ENCODE data around the gene HDAC4.

HDAC4 gene

GRCh38 chr2:239098288-239098970 is 302.4 kb downstream of the HDAC4 start:
- Histone ChIP-seq H3K4me3 (ENCODE audit: insufficient read length, low read depth) (no peak overlapping the region), H3K36me3 (ENCODE audit: insufficient read depth, insufficient read length, low read length) (peaks cover 40% of the 10 kb centered on the region), H3K4me1 (ENCODE audit: insufficient read depth, insufficient read length) (peaks cover 7% of the 10 kb centered on the region), H3K9ac (ENCODE audit: insufficient read length, low read depth) (no peak overlapping the region), H3K27me3 (ENCODE audit: insufficient read depth, insufficient read length) (no peaks in the 10 kb centered on the region), H3K9me3 (ENCODE audit: insufficient read depth, low read length) (no peaks in the 10 kb centered on the region)
- no peak for TF ChIP-seq YY1 (IDR thresholded peaks at IDR 0.05; ENCODE audit: insufficient read depth, insufficient read length)
- TF ChIP-seq SUZ12 (IDR thresholded peaks at IDR 0.05; ENCODE audit: extremely low read depth, insufficient read depth, insufficient read length): no peak
- TF ChIP-seq ZNF274 (IDR thresholded peaks at IDR 0.05; ENCODE audit: low read depth, low read length): no peak
- DNase-seq (ENCODE audit: low read depth, low spot score): no peak

GRCh38 chr2:239097428-239097696 is 303.5 kb downstream of the HDAC4 start:
- no peaks in the 10 kb centered on the region for H3K27me3 ChIP-seq (ENCODE audit: insufficient read depth, insufficient read length)
- no peak overlapping the region for H3K4me3 ChIP-seq (ENCODE audit: insufficient read length, low read depth)
- TF ChIP-seq SUZ12 (IDR thresholded peaks at IDR 0.05; ENCODE audit: extremely low read depth, insufficient read depth, insufficient read length) (no peak), ZNF274 (IDR thresholded peaks at IDR 0.05; ENCODE audit: low read depth, low read length) (no peak), YY1 (IDR thresholded peaks at IDR 0.05; ENCODE audit: insufficient read depth, insufficient read length) (no peak)
- peaks cover 36% of the 10 kb centered on the region for H3K36me3 ChIP-seq (ENCODE audit: insufficient read depth, insufficient read length, low read length)
- no peak overlapping the region for H3K9ac ChIP-seq (ENCODE audit: insufficient read length, low read depth)
- DNase-seq (ENCODE audit: low read depth, low spot score): no peak
- no peaks in the 10 kb centered on the region for H3K9me3 ChIP-seq (ENCODE audit: insufficient read depth, low read length)
- H3K4me1 ChIP-seq (ENCODE audit: insufficient read depth, insufficient read length): peaks cover 12% of the 10 kb centered on the region

GRCh38 chr2:239096676-239097427 is 304.0 kb downstream of the HDAC4 start:
- TF ChIP-seq YY1 (IDR thresholded peaks at IDR 0.05; ENCODE audit: insufficient read depth, insufficient read length): no peak
- no peak for TF ChIP-seq SUZ12 (IDR thresholded peaks at IDR 0.05; ENCODE audit: extremely low read depth, insufficient read depth, insufficient read length)
- TF ChIP-seq ZNF274 (IDR thresholded peaks at IDR 0.05; ENCODE audit: low read depth, low read length): no peak
- no peak for DNase-seq (ENCODE audit: low read depth, low spot score)
- no peak overlapping the region for H3K9ac ChIP-seq (ENCODE audit: insufficient read length, low read depth)
- H3K27me3 ChIP-seq (ENCODE audit: insufficient read depth, insufficient read length): no peaks in the 10 kb centered on the region
- H3K4me1 ChIP-seq (ENCODE audit: insufficient read depth, insufficient read length): peaks cover 14% of the 10 kb centered on the region
- no peaks in the 10 kb centered on the region for H3K9me3 ChIP-seq (ENCODE audit: insufficient read depth, low read length)
- H3K4me3 ChIP-seq (ENCODE audit: insufficient read length, low read depth): no peak overlapping the region
- peaks cover 36% of the 10 kb centered on the region for H3K36me3 ChIP-seq (ENCODE audit: insufficient read depth, insufficient read length, low read length)

- H3K4me1 ChIP-seq (ENCODE audit: insufficient read depth, insufficient read length): peaks cover 14% of the 10 kb centered on the region
- DNase-seq (ENCODE audit: low read depth, low spot score): no peak
- TF ChIP-seq ZNF274 (IDR thresholded peaks at IDR 0.05; ENCODE audit: low read depth, low read length): no peak
- no peak for TF ChIP-seq SUZ12 (IDR thresholded peaks at IDR 0.05; ENCODE audit: extremely low read depth, insufficient read depth, insufficient read length)
- no peak for TF ChIP-seq YY1 (IDR thresholded peaks at IDR 0.05; ENCODE audit: insufficient read depth, insufficient read length)
- peak overlapping the region; percentile 36 for H3K9ac ChIP-seq (ENCODE audit: insufficient read length, low read depth)
- peaks cover 27% of the 10 kb centered on the region for H3K36me3 ChIP-seq (ENCODE audit: insufficient read depth, insufficient read length, low read length)
- no peaks in the 10 kb centered on the region for H3K9me3 ChIP-seq (ENCODE audit: insufficient read depth, low read length)
- H3K4me3 ChIP-seq (ENCODE audit: insufficient read length, low read depth): no peak overlapping the region
- H3K27me3 ChIP-seq (ENCODE audit: insufficient read depth, insufficient read length): no peaks in the 10 kb centered on the region
Observed at GRCh38 chr2:239095460-239096081, 305.2 kb downstream of the HDAC4 start.

GRCh38 chr2:239094867-239095266 is 306.0 kb downstream of the HDAC4 start:
- no peak for DNase-seq (ENCODE audit: low read depth, low spot score)
- no peak for TF ChIP-seq SUZ12 (IDR thresholded peaks at IDR 0.05; ENCODE audit: extremely low read depth, insufficient read depth, insufficient read length)
- no peak for TF ChIP-seq YY1 (IDR thresholded peaks at IDR 0.05; ENCODE audit: insufficient read depth, insufficient read length)
- no peak for TF ChIP-seq ZNF274 (IDR thresholded peaks at IDR 0.05; ENCODE audit: low read depth, low read length)
- Histone ChIP-seq H3K27me3 (ENCODE audit: insufficient read depth, insufficient read length) (no peaks in the 10 kb centered on the region), H3K4me3 (ENCODE audit: insufficient read length, low read depth) (no peak overlapping the region), H3K4me1 (ENCODE audit: insufficient read depth, insufficient read length) (peaks cover 14% of the 10 kb centered on the region), H3K9me3 (ENCODE audit: insufficient read depth, low read length) (no peaks in the 10 kb centered on the region), H3K9ac (ENCODE audit: insufficient read length, low read depth) (no peak overlapping the region), H3K36me3 (ENCODE audit: insufficient read depth, insufficient read length, low read length) (peaks cover 23% of the 10 kb centered on the region)

- TF ChIP-seq ZNF274 (IDR thresholded peaks at IDR 0.05; ENCODE audit: low read depth, low read length): no peak
- TF ChIP-seq YY1 (IDR thresholded peaks at IDR 0.05; ENCODE audit: insufficient read depth, insufficient read length): no peak
- no peak for TF ChIP-seq SUZ12 (IDR thresholded peaks at IDR 0.05; ENCODE audit: extremely low read depth, insufficient read depth, insufficient read length)
- H3K27me3 ChIP-seq (ENCODE audit: insufficient read depth, insufficient read length): no peaks in the 10 kb centered on the region
- H3K4me3 ChIP-seq (ENCODE audit: insufficient read length, low read depth): no peak overlapping the region
- H3K9me3 ChIP-seq (ENCODE audit: insufficient read depth, low read length): no peaks in the 10 kb centered on the region
- no peak for DNase-seq (ENCODE audit: low read depth, low spot score)
- peaks cover 14% of the 10 kb centered on the region for H3K4me1 ChIP-seq (ENCODE audit: insufficient read depth, insufficient read length)
- H3K36me3 ChIP-seq (ENCODE audit: insufficient read depth, insufficient read length, low read length): peaks cover 18% of the 10 kb centered on the region
- no peak overlapping the region for H3K9ac ChIP-seq (ENCODE audit: insufficient read length, low read depth)
Observed at GRCh38 chr2:239093952-239094351, 306.9 kb downstream of the HDAC4 start.

GRCh38 chr2:239093542-239093941 is 307.3 kb downstream of the HDAC4 start:
- no peak for DNase-seq (ENCODE audit: low read depth, low spot score)
- peaks cover 14% of the 10 kb centered on the region for H3K4me1 ChIP-seq (ENCODE audit: insufficient read depth, insufficient read length)
- peak overlapping the region; percentile 42 for H3K9ac ChIP-seq (ENCODE audit: insufficient read length, low read depth)
- no peaks in the 10 kb centered on the region for H3K9me3 ChIP-seq (ENCODE audit: insufficient read depth, low read length)
- TF ChIP-seq YY1 (IDR thresholded peaks at IDR 0.05; ENCODE audit: insufficient read depth, insufficient read length) (no peak), SUZ12 (IDR thresholded peaks at IDR 0.05; ENCODE audit: extremely low read depth, insufficient read depth, insufficient read length) (no peak)
- peaks cover 18% of the 10 kb centered on the region for H3K36me3 ChIP-seq (ENCODE audit: insufficient read depth, insufficient read length, low read length)
- no peaks in the 10 kb centered on the region for H3K27me3 ChIP-seq (ENCODE audit: insufficient read depth, insufficient read length)
- no peak overlapping the region for H3K4me3 ChIP-seq (ENCODE audit: insufficient read length, low read depth)
